ENCODE results near the gene CHRNB1. TPM values are rescaled to one million over a fixed set of nuclear protein-coding genes. Genes with fewer than 3 reads are reported as not detected.

Gene CHRNB1
- total RNA-seq, 1 donor from 2014 or later, result 12.6 TPM

- DNase-seq (ENCODE audit: low spot score), result no peak
- no peaks in the 10 kb centered on the region for H3K9me3 Mint-ChIP-seq (ENCODE audit: low read depth)
- no peak overlapping the region for H3K4me3 Mint-ChIP-seq (ENCODE audit: unreplicated experiment)
- H3K27me3 Mint-ChIP-seq (ENCODE audit: low read depth), result no peaks in the 10 kb centered on the region
- TF ChIP-seq, protein P1, sequence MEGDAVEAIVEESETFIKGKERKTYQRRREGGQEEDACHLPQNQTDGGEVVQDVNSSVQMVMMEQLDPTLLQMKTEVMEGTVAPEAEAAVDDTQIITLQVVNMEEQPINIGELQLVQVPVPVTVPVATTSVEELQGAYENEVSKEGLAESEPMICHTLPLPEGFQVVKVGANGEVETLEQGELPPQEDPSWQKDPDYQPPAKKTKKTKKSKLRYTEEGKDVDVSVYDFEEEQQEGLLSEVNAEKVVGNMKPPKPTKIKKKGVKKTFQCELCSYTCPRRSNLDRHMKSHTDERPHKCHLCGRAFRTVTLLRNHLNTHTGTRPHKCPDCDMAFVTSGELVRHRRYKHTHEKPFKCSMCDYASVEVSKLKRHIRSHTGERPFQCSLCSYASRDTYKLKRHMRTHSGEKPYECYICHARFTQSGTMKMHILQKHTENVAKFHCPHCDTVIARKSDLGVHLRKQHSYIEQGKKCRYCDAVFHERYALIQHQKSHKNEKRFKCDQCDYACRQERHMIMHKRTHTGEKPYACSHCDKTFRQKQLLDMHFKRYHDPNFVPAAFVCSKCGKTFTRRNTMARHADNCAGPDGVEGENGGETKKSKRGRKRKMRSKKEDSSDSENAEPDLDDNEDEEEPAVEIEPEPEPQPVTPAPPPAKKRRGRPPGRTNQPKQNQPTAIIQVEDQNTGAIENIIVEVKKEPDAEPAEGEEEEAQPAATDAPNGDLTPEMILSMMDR (IDR thresholded peaks at IDR 0.05), result no peak
- no peaks in the 10 kb centered on the region for H3K4me1 Mint-ChIP-seq (ENCODE audit: low read depth)
- H3K27ac Mint-ChIP-seq (ENCODE audit: unreplicated experiment), result no peak overlapping the region
- H3K36me3 Mint-ChIP-seq (ENCODE audit: low read depth), result no peaks in the 10 kb centered on the region
Measured at GRCh38 chr17:7423679-7424078, 21.2 kb upstream of the CHRNB1 start.

GRCh38 chr17:7425316-7425715, 19.5 kb upstream of the CHRNB1 start, which contains the start of gene SPEM2:
Gene SPEM2, plus strand, starts transcription at chr17:7425616. Its CDS starts 73 bp downstream, at chr17:7425689.
- no peak for DNase-seq (ENCODE audit: low spot score)
- Mint-ChIP-seq H3K4me3 (ENCODE audit: unreplicated experiment) (no peak within 1 kb of the TSS), H3K36me3 (ENCODE audit: low read depth) (no peaks in the 10 kb centered on the region), H3K9me3 (ENCODE audit: low read depth) (no peaks in the 10 kb centered on the region), H3K4me1 (ENCODE audit: low read depth) (no peaks in the 10 kb centered on the region), H3K27me3 (ENCODE audit: low read depth) (no peaks in the 10 kb centered on the region), H3K27ac (ENCODE audit: unreplicated experiment) (no peak within 1 kb of the TSS)
- TF ChIP-seq, protein P1 (IDR thresholded peaks at IDR 0.05), result no peak

- DNase-seq (ENCODE audit: low spot score), result no peak
- Mint-ChIP-seq H3K36me3 (ENCODE audit: low read depth) (no peaks in the 10 kb centered on the region), H3K4me1 (ENCODE audit: low read depth) (no peaks in the 10 kb centered on the region), H3K9me3 (ENCODE audit: low read depth) (no peaks in the 10 kb centered on the region), H3K4me3 (ENCODE audit: unreplicated experiment) (no peak overlapping the region), H3K27me3 (ENCODE audit: low read depth) (no peaks in the 10 kb centered on the region), H3K27ac (ENCODE audit: unreplicated experiment) (no peak overlapping the region)
- TF ChIP-seq, protein P1 (IDR thresholded peaks at IDR 0.05), result no peak
Measured at GRCh38 chr17:7425756-7426155, 19.1 kb upstream of the CHRNB1 start.

DNA sequence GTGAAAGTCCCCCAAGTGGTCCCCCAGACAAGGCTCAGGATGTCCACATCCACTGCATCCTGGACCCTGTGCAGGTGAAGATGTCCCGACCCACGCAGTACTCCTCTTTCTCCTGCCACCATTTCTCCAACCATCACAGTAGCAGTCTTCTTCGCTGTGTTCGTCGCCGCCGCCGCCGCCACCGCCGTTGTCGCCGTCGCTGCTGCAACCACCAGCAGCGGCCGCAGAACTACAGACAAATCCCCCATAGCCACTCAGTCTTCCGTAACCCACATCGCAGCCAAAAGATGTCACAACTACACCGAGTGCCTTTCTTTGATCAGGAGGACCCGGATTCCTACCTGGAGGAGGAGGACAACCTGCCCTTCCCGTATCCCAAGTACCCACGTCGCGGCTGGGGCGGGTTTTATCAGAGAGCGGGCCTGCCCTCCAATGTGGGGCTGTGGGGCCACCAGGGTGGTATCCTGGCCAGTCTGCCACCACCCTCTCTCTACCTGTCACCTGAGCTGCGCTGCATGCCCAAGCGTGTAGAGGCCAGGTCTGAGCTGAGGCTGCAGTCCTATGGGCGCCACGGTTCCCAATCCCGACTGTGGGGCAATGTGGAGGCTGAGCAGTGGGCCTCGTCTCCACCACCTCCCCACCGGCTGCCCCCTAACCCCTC, 18.5 kb upstream of the CHRNB1 start:
- Mint-ChIP-seq H3K27ac (ENCODE audit: unreplicated experiment) (no peak overlapping the region), H3K27me3 (ENCODE audit: low read depth) (no peaks in the 10 kb centered on the region), H3K4me3 (ENCODE audit: unreplicated experiment) (no peak overlapping the region), H3K36me3 (ENCODE audit: low read depth) (no peaks in the 10 kb centered on the region), H3K4me1 (ENCODE audit: low read depth) (no peaks in the 10 kb centered on the region), H3K9me3 (ENCODE audit: low read depth) (no peaks in the 10 kb centered on the region)
- TF ChIP-seq, protein P1 (IDR thresholded peaks at IDR 0.05), result no peak
- DNase-seq (ENCODE audit: low spot score), result no peak

- H3K4me1 Mint-ChIP-seq (ENCODE audit: low read depth), result no peaks in the 10 kb centered on the region
- TF ChIP-seq, protein P1 (IDR thresholded peaks at IDR 0.05), result no peak
- no peak for DNase-seq (ENCODE audit: low spot score)
- no peaks in the 10 kb centered on the region for H3K27me3 Mint-ChIP-seq (ENCODE audit: low read depth)
- no peaks in the 10 kb centered on the region for H3K9me3 Mint-ChIP-seq (ENCODE audit: low read depth)
- no peaks in the 10 kb centered on the region for H3K36me3 Mint-ChIP-seq (ENCODE audit: low read depth)
- no peak overlapping the region for H3K27ac Mint-ChIP-seq (ENCODE audit: unreplicated experiment)
- H3K4me3 Mint-ChIP-seq (ENCODE audit: unreplicated experiment), result no peak overlapping the region
Measured at GRCh38 chr17:7426896-7427489, 17.9 kb upstream of the CHRNB1 start.
